ENCODE measurements around the gene SUN3. TPM values are rescaled to one million over a fixed set of nuclear protein-coding genes. Genes with fewer than 3 reads are reported as not detected.

Gene SUN3
- polyA plus RNA-seq, 1 of the 3 experiments (the other 2 are of a cell fraction): 0.12 TPM

- ChIA-PET CTCF (interaction anchor here (0.6 to 12.4 kb wide), 86 partner anchors 9 to 743 kb away, joined by 3 to 221 read pairs (median 5); partner anchors contain the start of gene HUS1), POLR2A (interaction anchor here (0.8 to 1.5 kb wide), 4 partner anchors 19 to 158 kb away, joined by 3 to 5 read pairs (median 4); no protein-coding TSS in a partner anchor)
- Histone ChIP-seq H3K79me2 (ENCODE audit: insufficient read depth) (no peaks in the 10 kb centered on the region), H3K27me3 (ENCODE audit: insufficient read depth) (no peaks in the 10 kb centered on the region), H3K4me1 (ENCODE audit: control insufficient read depth in 1 of 2, insufficient read depth in 2 of 2, low read depth in 1 of 2, low read length in 1 of 2) (peaks cover 24 to 35% of the 10 kb centered on the region in 2 experiments), H2AFZ (ENCODE audit: low read depth) (no peak overlapping the region), H3K4me3 (ENCODE audit: low read depth in 2 of 2, low read length in 1 of 2) (no peak overlapping the region), H3F3A (replicated peaks; ENCODE audit: insufficient read depth) (peaks cover 16% of the 10 kb centered on the region), H3K9me2 (no peaks in the 10 kb centered on the region), H3K36me3 (replicated peaks in 1 of 2; ENCODE audit: control insufficient read depth in 1 of 2, insufficient read depth in 2 of 2, low read length in 1 of 2) (no peaks in the 10 kb centered on the region), H3K9ac (no peak overlapping the region), H4K20me1 (ENCODE audit: insufficient read depth) (no peaks in the 10 kb centered on the region), H3K4me2 (no peak overlapping the region), H3K27ac (ENCODE audit: low read depth in 2 of 2, low read length in 1 of 2) (no peak overlapping the region), H3K9me3 (no peaks in the 10 kb centered on the region)
- WGBS (ENCODE audit: low lambda C conversion rate): 40% methylated on average over 8 of the region's 8 CpGs
- peak; percentile 74 for DNase-seq
- TF ChIP-seq GATA2 (CRISPR knock-in tag; IDR thresholded peaks at IDR 0.05) (no peak), REST (IDR thresholded peaks at IDR 0.05; ENCODE audit: low read depth, low read length) (no peak), USF2 (IDR thresholded peaks at IDR 0.05; ENCODE audit: borderline replicate concordance, low read depth, low read length) (no peak), YY1 (IDR thresholded peaks at IDR 0.05; ENCODE audit: low read depth) (no peak), MXI1 (IDR thresholded peaks at IDR 0.05; ENCODE audit: low read depth, low read length) (no peak), JUND (IDR thresholded peaks at IDR 0.05) (no peak), RCOR1 (IDR thresholded peaks at IDR 0.05; ENCODE audit: low read length) (0 out of 2 replicates have a peak, but pooled peaks have one; percentile 32), NFIC (IDR thresholded peaks at IDR 0.05; ENCODE audit: borderline replicate concordance) (no peak), FOSL2 (IDR thresholded peaks at IDR 0.05; ENCODE audit: borderline replicate concordance, low read depth) (no peak), PBX3 (IDR thresholded peaks at IDR 0.05) (no peak), RFX5 (IDR thresholded peaks at IDR 0.05; ENCODE audit: low read length) (0 out of 2 replicates have a peak, but pooled peaks have one; percentile 14), ELF1 (IDR thresholded peaks at IDR 0.05) (no peak), TCF12 (IDR thresholded peaks at IDR 0.05) (no peak), MAX (IDR thresholded peaks at IDR 0.05; ENCODE audit: low read depth) (no peak), EZH2phosphoT487 (IDR thresholded peaks at IDR 0.05; ENCODE audit: borderline replicate concordance, low read depth) (no peak), TEAD4 (IDR thresholded peaks at IDR 0.05; ENCODE audit: borderline replicate concordance, insufficient read depth) (no peak), GABPA (IDR thresholded peaks at IDR 0.05; ENCODE audit: low read depth) (no peak), ZBTB33 (IDR thresholded peaks at IDR 0.05; ENCODE audit: borderline replicate concordance, low read depth) (no peak), NRF1 (IDR thresholded peaks at IDR 0.05; ENCODE audit: low read depth, low read length) (peak; percentile 13; the same call in 1 of the 2 replicates), USF1 (IDR thresholded peaks at IDR 0.05; ENCODE audit: borderline replicate concordance, low read depth) (no peak), RXRA (IDR thresholded peaks at IDR 0.05; ENCODE audit: borderline replicate concordance, low read depth) (no peak), TAF1 (IDR thresholded peaks at IDR 0.05; ENCODE audit: borderline replicate concordance, low read depth, low read length) (no peak), CHD2 (IDR thresholded peaks at IDR 0.05; ENCODE audit: low read length, partially characterized antibody) (peak; percentile 20), RAD21 (IDR thresholded peaks at IDR 0.05; ENCODE audit: low read length) (peak; percentile 93), FOXJ3 (CRISPR knock-in tag; IDR thresholded peaks at IDR 0.05) (no peak)
Observed at GRCh38 chr7:47945261-47946015, 83.5 kb downstream of the SUN3 start.
